ENCODE measurements around the gene ATG3. TPM values are rescaled to one million over a fixed set of nuclear protein-coding genes. Genes with fewer than 3 reads are reported as not detected.

The ATG3 gene
- total RNA-seq, 2 experiments from 2014 or later, result 84.6 to 109 TPM

GRCh38 chr3:112607863-112608262 is 46.1 kb upstream of the ATG3 start:
- ChIA-PET CTCF (ENCODE audit: unreplicated experiment) (no interaction called here), POLR2A (no interaction called here)
- no peak overlapping the region for H2AFZ ChIP-seq (ENCODE audit: low read length)
- no peak overlapping the region for H3K4me3 ChIP-seq (ENCODE audit: low read depth, low read length, poor library complexity, severe bottlenecking)
- H3K9me3 ChIP-seq (ENCODE audit: low read length), result no peaks in the 10 kb centered on the region
- TF ChIP-seq EZH2phosphoT487 (IDR thresholded peaks at IDR 0.05; ENCODE audit: borderline replicate concordance, low read depth, low read length), result no peak
- TF ChIP-seq CTCF (conservative IDR thresholded peaks at IDR 0.05; ENCODE audit: low read length), result no peak
- DNase-seq (ENCODE audit: low spot score), result no peak
- no peaks in the 10 kb centered on the region for H3K36me3 ChIP-seq (ENCODE audit: insufficient read depth, low read length)
- H3K9me2 ChIP-seq (ENCODE audit: insufficient read depth, low read length), result no peaks in the 10 kb centered on the region
- H3K27ac ChIP-seq (ENCODE audit: low read depth, low read length, poor library complexity, severe bottlenecking), result no peak overlapping the region
- BruUV-seq (replicated peaks), result no TSS peak
- no peaks in the 10 kb centered on the region for H3K4me1 ChIP-seq (ENCODE audit: insufficient read depth, low read length, poor library complexity, severe bottlenecking)
- H3K4me2 ChIP-seq (ENCODE audit: low read length), result no peak overlapping the region
- intact Hi-C loops (cut with micrococcal nuclease; ENCODE audit: unreplicated experiment), result no loop called here
- no peaks in the 10 kb centered on the region for H4K20me1 ChIP-seq (ENCODE audit: insufficient read depth, low read length)
- no peaks in the 10 kb centered on the region for H3K79me2 ChIP-seq (ENCODE audit: insufficient read depth, low read depth, low read length)

GRCh38 chr3:112606098-112606497 is 44.3 kb upstream of the ATG3 start:
- no TSS peak for BruUV-seq (replicated peaks)
- H3K9me3 ChIP-seq (ENCODE audit: low read length), result no peaks in the 10 kb centered on the region
- H3K36me3 ChIP-seq (ENCODE audit: insufficient read depth, low read length), result no peaks in the 10 kb centered on the region
- TF ChIP-seq CTCF (conservative IDR thresholded peaks at IDR 0.05; ENCODE audit: low read length) (no peak), EZH2phosphoT487 (IDR thresholded peaks at IDR 0.05; ENCODE audit: borderline replicate concordance, low read depth, low read length) (no peak)
- H3K27ac ChIP-seq (ENCODE audit: low read depth, low read length, poor library complexity, severe bottlenecking), result no peak overlapping the region
- H3K79me2 ChIP-seq (ENCODE audit: insufficient read depth, low read depth, low read length), result no peaks in the 10 kb centered on the region
- intact Hi-C loops (cut with micrococcal nuclease; ENCODE audit: unreplicated experiment), result no loop called here
- H3K9me2 ChIP-seq (ENCODE audit: insufficient read depth, low read length), result no peaks in the 10 kb centered on the region
- DNase-seq (ENCODE audit: low spot score), result no peak
- H4K20me1 ChIP-seq (ENCODE audit: insufficient read depth, low read length), result no peaks in the 10 kb centered on the region
- ChIA-PET POLR2A (interaction anchor here (0.7 to 1.2 kb wide), 5 partner anchors 9 to 468 kb away, joined by 3 to 7 read pairs (median 3); no protein-coding TSS in a partner anchor), CTCF (ENCODE audit: unreplicated experiment) (no interaction called here)
- no peaks in the 10 kb centered on the region for H3K4me1 ChIP-seq (ENCODE audit: insufficient read depth, low read length, poor library complexity, severe bottlenecking)
- no peak overlapping the region for H3K4me2 ChIP-seq (ENCODE audit: low read length)
- no peak overlapping the region for H3K4me3 ChIP-seq (ENCODE audit: low read depth, low read length, poor library complexity, severe bottlenecking)
- H2AFZ ChIP-seq (ENCODE audit: low read length), result no peak overlapping the region

GRCh38 chr3:112605285-112605684 is 43.5 kb upstream of the ATG3 start:
- H3K79me2 ChIP-seq (ENCODE audit: insufficient read depth, low read depth, low read length), result no peaks in the 10 kb centered on the region
- CTCF ChIA-PET (ENCODE audit: unreplicated experiment), result no interaction called here
- no peak for TF ChIP-seq EZH2phosphoT487 (IDR thresholded peaks at IDR 0.05; ENCODE audit: borderline replicate concordance, low read depth, low read length)
- no peak for TF ChIP-seq CTCF (conservative IDR thresholded peaks at IDR 0.05; ENCODE audit: low read length)
- no peak overlapping the region for H3K4me2 ChIP-seq (ENCODE audit: low read length)
- BruUV-seq (replicated peaks), result no TSS peak
- no peak overlapping the region for H3K4me3 ChIP-seq (ENCODE audit: low read depth, low read length, poor library complexity, severe bottlenecking)
- H3K9me2 ChIP-seq (ENCODE audit: insufficient read depth, low read length), result no peaks in the 10 kb centered on the region
- intact Hi-C loops (cut with micrococcal nuclease; ENCODE audit: unreplicated experiment), result no loop called here
- DNase-seq (ENCODE audit: low spot score), result no peak
- no peaks in the 10 kb centered on the region for H3K4me1 ChIP-seq (ENCODE audit: insufficient read depth, low read length, poor library complexity, severe bottlenecking)
- no peaks in the 10 kb centered on the region for H4K20me1 ChIP-seq (ENCODE audit: insufficient read depth, low read length)
- H2AFZ ChIP-seq (ENCODE audit: low read length), result no peak overlapping the region
- no peaks in the 10 kb centered on the region for H3K36me3 ChIP-seq (ENCODE audit: insufficient read depth, low read length)
- no peak overlapping the region for H3K27ac ChIP-seq (ENCODE audit: low read depth, low read length, poor library complexity, severe bottlenecking)
- H3K9me3 ChIP-seq (ENCODE audit: low read length), result no peaks in the 10 kb centered on the region
- POLR2A ChIA-PET, result interaction anchor here (0.6 to 1.2 kb wide), 5 partner anchors 10 to 787 kb away, joined by 3 to 7 read pairs (median 3); no protein-coding TSS in a partner anchor
